ENCODE measurements around the gene C6orf163. TPM values are rescaled to one million over a fixed set of nuclear protein-coding genes. Genes with fewer than 3 reads are reported as not detected.

C6orf163 gene
- total RNA-seq (ENCODE audit: low replicate concordance) = 0.83 and 0.94 TPM in 2 replicates

DNA sequence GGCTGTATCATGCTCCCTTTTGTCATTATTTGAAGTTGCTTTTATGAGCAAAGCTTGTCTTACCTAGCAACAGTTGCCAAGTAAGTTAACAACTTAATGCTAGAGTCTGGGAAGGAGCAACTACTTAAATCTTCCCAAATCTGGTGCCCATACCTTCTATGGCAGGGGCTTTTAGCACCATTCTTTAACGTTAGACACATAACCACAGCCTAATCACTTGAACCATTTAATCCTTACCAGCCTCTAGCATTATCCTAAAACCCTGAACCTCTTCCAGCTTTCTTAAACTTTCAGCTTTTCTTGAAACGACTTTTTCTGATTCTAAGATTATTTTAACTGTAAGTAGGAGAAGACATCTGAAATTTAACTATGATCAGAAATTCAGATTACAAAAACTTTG lies at the start of gene C6orf163:
Gene C6orf163 (plus strand): TSS at position 83 of the 400 bp plus-strand sequence. CDS start 287 bp downstream, at position 370.

DNA sequence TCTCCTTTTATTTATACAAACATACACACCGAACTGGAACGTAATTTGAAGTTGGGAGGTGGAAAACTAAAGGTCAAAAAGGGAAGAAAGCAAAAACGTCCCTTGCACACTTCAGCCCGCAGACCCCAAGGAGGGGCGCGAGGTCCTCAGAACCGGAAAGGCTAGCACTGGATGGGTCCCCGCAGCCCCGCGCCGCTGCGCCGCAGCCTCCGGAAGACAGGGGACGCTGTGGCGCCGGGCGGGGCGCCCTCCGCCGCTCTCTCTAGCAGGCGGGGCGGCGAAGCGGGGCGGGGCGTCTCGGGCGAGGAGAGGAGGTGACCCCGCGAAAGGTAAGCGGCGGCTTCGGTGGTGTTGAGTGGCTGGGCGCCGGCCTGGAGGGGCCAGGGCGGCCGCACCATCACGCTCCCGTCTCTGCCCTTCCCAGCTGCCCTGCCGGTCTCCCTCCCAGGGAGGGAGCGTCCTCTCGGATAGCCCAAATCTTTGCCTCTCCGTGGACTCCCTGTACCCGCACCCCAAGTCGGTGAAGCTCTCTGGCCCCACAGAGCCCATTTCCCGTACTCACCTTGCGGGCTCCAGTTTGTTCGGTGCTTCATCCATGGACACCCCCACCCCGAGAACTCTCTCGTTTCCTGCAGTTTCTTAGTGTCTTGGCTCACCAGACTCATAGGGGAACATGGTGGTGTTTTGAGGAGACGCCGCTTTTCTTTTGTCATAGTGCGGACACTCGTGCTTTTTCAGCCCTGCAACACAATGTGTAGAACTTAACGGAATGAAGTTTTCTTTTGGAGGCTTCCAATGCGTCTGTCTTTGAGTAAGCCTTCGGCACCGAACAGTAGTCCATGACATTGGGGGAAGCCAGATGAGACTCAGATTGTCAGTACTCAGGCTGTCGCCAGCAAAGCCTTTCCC lies 22.1 kb upstream of the C6orf163 start, which contains the start of gene SMIM8:
Gene SMIM8 (plus strand): TSS at position 285 of the 909 bp plus-strand sequence. CDS start 14,444 bp downstream, outside the sequence.

DNA sequence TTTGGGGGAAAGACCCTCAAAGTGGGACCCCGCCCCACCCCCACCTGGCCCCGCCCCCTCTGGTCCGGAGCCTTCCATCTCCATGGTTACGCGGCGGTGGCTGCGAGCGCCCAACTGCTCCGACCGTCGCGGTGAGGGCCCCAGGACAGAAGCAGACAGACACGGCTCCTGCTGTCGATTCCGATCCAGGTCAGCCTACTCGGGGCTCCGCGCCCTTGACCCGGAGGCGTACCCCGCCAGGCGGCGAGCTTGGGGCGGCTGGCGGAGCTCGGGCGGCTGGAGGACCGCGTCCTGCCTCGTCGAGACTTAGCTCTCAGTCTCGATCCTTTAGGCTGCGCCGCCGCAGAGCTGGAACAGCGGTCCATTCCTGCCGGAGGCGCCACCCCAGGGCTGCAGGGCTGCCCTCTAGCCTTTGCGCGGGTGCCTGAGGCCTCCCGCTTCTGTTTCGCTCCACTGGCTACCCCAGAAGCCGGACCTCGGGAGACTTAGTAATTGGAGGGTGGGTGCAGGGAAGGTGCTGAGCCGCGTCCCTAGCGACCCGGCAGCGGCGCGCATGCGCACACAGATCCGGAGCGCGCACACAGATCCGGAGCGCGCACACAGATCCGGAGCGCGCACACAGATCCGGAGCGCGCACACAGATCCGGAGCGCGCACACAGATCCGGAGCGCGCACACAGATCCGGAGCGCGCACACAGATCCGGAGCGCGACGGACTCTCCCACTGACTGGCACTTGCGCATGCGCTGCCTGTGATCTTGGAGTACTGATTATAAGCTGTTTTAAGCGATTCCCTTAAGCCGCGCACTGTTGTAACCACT lies 63.5 kb downstream of the C6orf163 start, which contains the start of gene CFAP206:
Gene CFAP206 (plus strand): TSS at position 72 of the 820 bp plus-strand sequence. CDS start 1,868 bp downstream, outside the sequence.

Other genes starting within 250 kb of the C6orf163 start
- gene CGA, start 249.7 kb upstream of the C6orf163 start, total RNA-seq (ENCODE audit: low replicate concordance) = not detected in 2 replicates
- gene ZNF292, start 189.2 kb upstream of the C6orf163 start, total RNA-seq (ENCODE audit: low replicate concordance) = 16.2 and 21.3 TPM in 2 replicates
- 3.1 and 4.1 TPM in 2 replicates for gene SMIM8, start 22.2 kb upstream of the C6orf163 start, total RNA-seq (ENCODE audit: low replicate concordance)
- not detected in 2 replicates for gene GJB7, start 15.5 kb upstream of the C6orf163 start, total RNA-seq (ENCODE audit: low replicate concordance)
- gene CFAP206, start 63.2 kb downstream of the C6orf163 start, total RNA-seq (ENCODE audit: low replicate concordance) = 0.23 and 0.59 TPM in 2 replicates
- gene SLC35A1, start 128.2 kb downstream of the C6orf163 start, total RNA-seq (ENCODE audit: low replicate concordance) = 8.9 and 19.1 TPM in 2 replicates
- gene RARS2, start 245.2 kb downstream of the C6orf163 start, total RNA-seq (ENCODE audit: low replicate concordance) = 23.9 and 36.5 TPM in 2 replicates
- 12.6 and 15.9 TPM in 2 replicates for gene ORC3, start 245.3 kb downstream of the C6orf163 start, total RNA-seq (ENCODE audit: low replicate concordance)